KMS-11 (cell line): Measurements from ENCODE around the gene FBXO11.

Experiments used
- H2AFZ ChIP-seq: fragments of 200-600 bp; sonication (generic); 2 replicates; pipeline ENCODE4 v1.6.1; 2016; ENCODE audit warnings: antibody characterized with exemption, mixed run types, low read depth
- H3K27ac ChIP-seq: fragments of 200-600 bp; sonication (generic); 2 replicates; pipeline ENCODE4 v1.6.1; 2016; ENCODE audit warnings: mild to moderate bottlenecking, mixed run types
- H3K27me3 ChIP-seq: fragments of 200-600 bp; sonication (generic); 2 replicates; pipeline ENCODE4 v1.6.1; 2017; ENCODE audit warnings: mild to moderate bottlenecking, low read depth, mixed run types, moderate library complexity; ENCODE audit not compliant: insufficient read depth
- H3K36me3 ChIP-seq: fragments of 200-600 bp; sonication (generic); 2 replicates; pipeline ENCODE4 v1.6.1; 2017; ENCODE audit warnings: mild to moderate bottlenecking, mixed run types; ENCODE audit not compliant: insufficient read depth
- H3K4me1 ChIP-seq: fragments of 200-600 bp; sonication (generic); 2 replicates; pipeline ENCODE4 v1.6.1; 2016; ENCODE audit warnings: mild to moderate bottlenecking, low read depth, mixed run types; ENCODE audit not compliant: poor library complexity, severe bottlenecking
- H3K4me2 ChIP-seq: fragments of 200-600 bp; sonication (generic); 2 replicates; pipeline ENCODE4 v1.7.0; 2016; ENCODE audit warnings: mild to moderate bottlenecking, mixed run types
- H3K4me3 ChIP-seq: fragments of 200-600 bp; sonication (generic); IDR thresholded peaks from 2 replicates; pipeline ENCODE4 v1.6.1; 2017; ENCODE audit warnings: low read depth, low read length, mixed read lengths; ENCODE audit not compliant: insufficient read depth
- H3K79me2 ChIP-seq: fragments of 200-600 bp; sonication (generic); 2 replicates; pipeline ENCODE4 v1.6.1; 2016; ENCODE audit warnings: low read depth, mixed run types; ENCODE audit not compliant: insufficient read depth
- H3K9ac ChIP-seq: fragments of 200-600 bp; sonication (generic); 2 replicates; pipeline ENCODE4 v1.6.1; 2016; ENCODE audit warnings: mild to moderate bottlenecking, mixed run types
- H4K20me1 ChIP-seq: fragments of 200-600 bp; sonication (generic); 2 replicates; pipeline ENCODE4 v1.6.1; 2016; ENCODE audit warnings: mild to moderate bottlenecking, mixed run types; ENCODE audit not compliant: insufficient read depth
- TF ChIP-seq, protein P1 (sequence below): fragments of 200-600 bp; sonication (generic); conservative IDR thresholded peaks from 2 replicates; pipeline ENCODE4 v1.6.1; 2017; ENCODE audit warnings: low read depth, mild to moderate bottlenecking, antibody characterized with exemption, low read length, moderate library complexity, mixed read lengths

Gene FBXO11

DNA sequence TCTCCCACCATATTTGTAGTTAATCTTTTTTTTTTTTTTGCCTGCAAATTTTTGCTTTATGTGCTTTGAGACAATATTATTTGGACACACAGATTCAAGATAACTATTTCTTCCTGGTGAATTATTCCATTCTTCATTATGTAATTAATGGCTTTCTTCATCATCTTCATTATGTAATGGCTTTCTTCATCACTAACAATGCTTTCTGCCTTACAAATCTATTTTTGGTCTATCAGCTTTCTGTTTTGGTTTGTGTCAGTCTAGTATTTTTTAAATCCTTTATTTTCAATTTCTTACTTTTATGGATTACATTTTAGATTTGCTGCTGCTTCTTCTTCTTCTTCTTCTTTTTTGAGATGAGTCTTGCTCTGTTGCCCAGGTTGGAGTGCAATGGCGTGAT, 62.9 kb downstream of the FBXO11 start:
- Histone ChIP-seq H3K27me3 (no peaks in the 10 kb centered on the region), H3K4me3 (no peak overlapping the region), H3K27ac (no peak overlapping the region), H3K4me1 (peaks cover 31% of the 10 kb centered on the region), H3K9ac (no peak overlapping the region), H3K4me2 (no peak overlapping the region), H3K36me3 (no peaks in the 10 kb centered on the region; the same call in 1 of the 2 replicates), H3K79me2 (peaks cover 83% of the 10 kb centered on the region), H2AFZ (no peak overlapping the region), H4K20me1 (no peaks in the 10 kb centered on the region; the same call in 1 of the 2 replicates)
- TF ChIP-seq, protein P1, sequence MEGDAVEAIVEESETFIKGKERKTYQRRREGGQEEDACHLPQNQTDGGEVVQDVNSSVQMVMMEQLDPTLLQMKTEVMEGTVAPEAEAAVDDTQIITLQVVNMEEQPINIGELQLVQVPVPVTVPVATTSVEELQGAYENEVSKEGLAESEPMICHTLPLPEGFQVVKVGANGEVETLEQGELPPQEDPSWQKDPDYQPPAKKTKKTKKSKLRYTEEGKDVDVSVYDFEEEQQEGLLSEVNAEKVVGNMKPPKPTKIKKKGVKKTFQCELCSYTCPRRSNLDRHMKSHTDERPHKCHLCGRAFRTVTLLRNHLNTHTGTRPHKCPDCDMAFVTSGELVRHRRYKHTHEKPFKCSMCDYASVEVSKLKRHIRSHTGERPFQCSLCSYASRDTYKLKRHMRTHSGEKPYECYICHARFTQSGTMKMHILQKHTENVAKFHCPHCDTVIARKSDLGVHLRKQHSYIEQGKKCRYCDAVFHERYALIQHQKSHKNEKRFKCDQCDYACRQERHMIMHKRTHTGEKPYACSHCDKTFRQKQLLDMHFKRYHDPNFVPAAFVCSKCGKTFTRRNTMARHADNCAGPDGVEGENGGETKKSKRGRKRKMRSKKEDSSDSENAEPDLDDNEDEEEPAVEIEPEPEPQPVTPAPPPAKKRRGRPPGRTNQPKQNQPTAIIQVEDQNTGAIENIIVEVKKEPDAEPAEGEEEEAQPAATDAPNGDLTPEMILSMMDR, result no peak

- peaks cover 4% of the 10 kb centered on the region; the same call in 1 of the 2 replicates for H3K36me3 ChIP-seq
- no peak overlapping the region for H2AFZ ChIP-seq
- H4K20me1 ChIP-seq, result no peaks in the 10 kb centered on the region; the same call in 1 of the 2 replicates
- H3K27ac ChIP-seq, result no peak overlapping the region
- H3K79me2 ChIP-seq, result peaks cover 77% of the 10 kb centered on the region
- H3K9ac ChIP-seq, result no peak overlapping the region
- H3K4me3 ChIP-seq, result no peak overlapping the region
- TF ChIP-seq, protein P1, result no peak
- peaks cover 31% of the 10 kb centered on the region for H3K4me1 ChIP-seq
- no peak overlapping the region for H3K4me2 ChIP-seq
- no peaks in the 10 kb centered on the region for H3K27me3 ChIP-seq
These were observed 63.5 kb downstream of the FBXO11 start for GRCh38 chr2:47842846-47843245.

DNA sequence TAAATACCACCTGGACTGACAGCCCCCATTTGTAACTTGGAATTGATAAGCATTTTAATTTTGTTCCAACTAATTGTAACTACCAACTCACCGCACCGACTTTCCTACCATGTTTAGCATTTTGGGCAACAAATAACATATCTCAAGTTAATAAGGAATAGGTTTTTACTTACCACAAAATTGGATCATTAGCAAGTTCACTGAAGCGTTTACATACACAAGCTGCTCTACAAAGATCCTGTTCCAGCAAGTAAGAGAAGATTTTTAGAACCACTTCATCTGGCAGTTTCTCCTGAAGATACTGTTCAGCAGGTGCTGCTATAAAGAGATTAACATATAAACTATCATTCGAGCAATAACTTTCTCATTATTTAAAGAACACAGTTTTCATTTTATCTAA, 67.6 kb downstream of the FBXO11 start:
- Histone ChIP-seq H4K20me1 (no peaks in the 10 kb centered on the region), H3K79me2 (peaks cover 41% of the 10 kb centered on the region; the same call in 1 of the 2 replicates)

GRCh38 chr2:47838249-47838648, 68.0 kb downstream of the FBXO11 start:
- TF ChIP-seq, protein P1, result no peak
- Histone ChIP-seq H4K20me1 (no peaks in the 10 kb centered on the region), H3K4me1 (peaks cover 6% of the 10 kb centered on the region), H3K27ac (no peak overlapping the region), H3K4me3 (no peak overlapping the region), H3K79me2 (peaks cover 36% of the 10 kb centered on the region; the same call in 1 of the 2 replicates), H3K36me3 (peaks cover 15% of the 10 kb centered on the region; the same call in 1 of the 2 replicates), H2AFZ (no peak overlapping the region), H3K4me2 (no peak overlapping the region), H3K9ac (no peak overlapping the region), H3K27me3 (no peaks in the 10 kb centered on the region)

More for the DNA sequence above, 67.6 kb downstream of the FBXO11 start:
- TF ChIP-seq, protein P1, result no peak
- Histone ChIP-seq H3K36me3 (peaks cover 15% of the 10 kb centered on the region; the same call in 1 of the 2 replicates), H2AFZ (no peak overlapping the region), H3K4me2 (no peak overlapping the region), H3K9ac (no peak overlapping the region), H3K4me1 (peaks cover 10% of the 10 kb centered on the region), H3K4me3 (no peak overlapping the region), H3K27me3 (no peaks in the 10 kb centered on the region), H3K27ac (no peak overlapping the region)
